ENCODE results near the gene CBLIF. TPM values are rescaled to one million over a fixed set of nuclear protein-coding genes. Genes with fewer than 3 reads are reported as not detected.

Gene CBLIF
- total and polyA plus RNA-seq, 2 experiments from 2014 or later, result not detected

DNA sequence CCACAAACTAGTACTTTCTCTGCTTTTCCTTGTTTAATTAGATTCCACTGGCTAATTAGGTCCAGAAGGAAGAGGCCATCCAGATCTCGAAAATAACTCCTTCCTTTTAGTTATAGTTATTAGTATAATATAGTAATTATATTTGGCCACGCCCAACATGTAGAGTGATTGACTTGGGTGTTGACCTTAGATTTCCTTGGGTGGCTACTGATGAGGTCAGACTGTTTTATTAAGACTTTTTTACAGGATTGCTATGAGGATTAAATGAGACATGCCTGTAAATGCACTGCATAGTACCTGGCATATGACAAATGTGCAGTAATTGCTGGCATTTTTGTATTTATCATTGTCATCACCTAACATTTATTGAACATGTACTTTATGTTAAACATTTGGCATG is 63.2 kb downstream of the CBLIF start:
- Histone ChIP-seq H3K4me3 (no peak overlapping the region), H3K79me2 (ENCODE audit: insufficient read depth) (no peaks in the 10 kb centered on the region), H2AFZ (no peak overlapping the region), H3K9me3 (ENCODE audit: low read depth) (no peaks in the 10 kb centered on the region), H3K9me2 (ENCODE audit: insufficient read depth) (no peaks in the 10 kb centered on the region), H3K4me2 (ENCODE audit: unreplicated experiment) (no peak overlapping the region), H3K4me1 (ENCODE audit: insufficient read depth) (peaks cover 9% of the 10 kb centered on the region), H3K27ac (no peak overlapping the region), H3K36me3 (ENCODE audit: low read depth) (no peaks in the 10 kb centered on the region), H4K20me1 (ENCODE audit: insufficient read depth) (no peaks in the 10 kb centered on the region), H3K27me3 (replicated peaks; ENCODE audit: insufficient read depth) (no peaks in the 10 kb centered on the region), H3F3A (ENCODE audit: insufficient read depth) (peaks cover 13% of the 10 kb centered on the region), H3K9ac (no peak overlapping the region)
- in situ Hi-C loops (cut with MboI), result no loop called here
- TF ChIP-seq EZH2 (IDR thresholded peaks at IDR 0.05; ENCODE audit: insufficient read depth, poor library complexity, severe bottlenecking), result no peak
- no peak for TF ChIP-seq EZH2phosphoT487 (IDR thresholded peaks at IDR 0.05; ENCODE audit: insufficient read depth, low read depth)
- DNase-seq, result no peak
- WGBS, 2 experiments (ENCODE audit: low coverage in 1 of 2, low lambda C conversion rate in 2 of 2, missing lambda C conversion rate in 2 of 2), result 51 to 56% methylated on average over 2 of the region's 2 CpGs

DNA sequence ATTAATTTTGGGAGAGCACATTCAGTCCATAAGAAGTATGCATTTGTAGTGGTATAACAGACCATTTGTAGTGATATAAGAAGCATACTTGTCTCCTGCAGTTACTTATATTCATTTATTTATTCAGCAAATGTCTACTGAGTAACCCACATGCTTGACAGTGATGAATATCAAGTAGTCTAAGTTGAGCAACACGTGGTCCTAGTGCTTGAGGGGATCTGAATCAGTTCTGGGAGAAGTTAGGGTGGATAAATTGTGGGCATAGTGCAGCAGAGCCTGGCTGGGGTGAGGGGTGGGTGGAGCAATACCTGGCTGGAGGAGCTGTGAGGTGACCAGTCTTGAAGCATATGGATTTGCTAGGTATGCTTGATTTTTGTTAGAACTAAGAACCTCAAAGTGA is 65.8 kb downstream of the CBLIF start:
- Histone ChIP-seq H3K9me2 (ENCODE audit: insufficient read depth) (no peaks in the 10 kb centered on the region), H3K36me3 (ENCODE audit: low read depth) (no peaks in the 10 kb centered on the region), H3K9ac (no peak overlapping the region), H3K27me3 (replicated peaks; ENCODE audit: insufficient read depth) (no peaks in the 10 kb centered on the region), H3K27ac (no peak overlapping the region), H4K20me1 (ENCODE audit: insufficient read depth) (no peaks in the 10 kb centered on the region), H3K79me2 (ENCODE audit: insufficient read depth) (no peaks in the 10 kb centered on the region), H3K4me3 (no peak overlapping the region), H3F3A (ENCODE audit: insufficient read depth) (no peaks in the 10 kb centered on the region), H3K9me3 (ENCODE audit: low read depth) (no peaks in the 10 kb centered on the region), H2AFZ (no peak overlapping the region), H3K4me2 (ENCODE audit: unreplicated experiment) (no peak overlapping the region), H3K4me1 (ENCODE audit: insufficient read depth) (peaks cover 7% of the 10 kb centered on the region; the same call in 1 of the 2 replicates)
- in situ Hi-C loops (cut with MboI), result no loop called here
- 9 to 22% methylated on average over 1 of the region's 1 CpG for WGBS, 2 experiments (ENCODE audit: low coverage in 1 of 2, low lambda C conversion rate in 2 of 2, missing lambda C conversion rate in 2 of 2)
- TF ChIP-seq EZH2phosphoT487 (IDR thresholded peaks at IDR 0.05; ENCODE audit: insufficient read depth, low read depth), result no peak
- no peak for TF ChIP-seq EZH2 (IDR thresholded peaks at IDR 0.05; ENCODE audit: insufficient read depth, poor library complexity, severe bottlenecking)
- no peak for DNase-seq

Other genes starting within 250 kb of the CBLIF start
- 17.2 and 26.4 TPM in 2 replicates for gene OSBP, start 229.7 kb downstream of the CBLIF start, total RNA-seq (2014; rRNA removed; shearing (Covaris generic))
- gene OSBP, start 229.7 kb downstream of the CBLIF start, polyA plus RNA-seq (2016; fragmentation: Nextera tagmentation; extraction: Ambion mirVana), result 10.7 and 12.8 TPM in 2 replicates
- 9.6 and 12.5 TPM in 2 replicates for gene PATL1, start 176.5 kb downstream of the CBLIF start, total RNA-seq (2014; rRNA removed; shearing (Covaris generic))
- 8.5 and 10.7 TPM in 2 replicates for gene PATL1, start 176.5 kb downstream of the CBLIF start, polyA plus RNA-seq (2016; fragmentation: Nextera tagmentation; extraction: Ambion mirVana)
- not detected in 2 replicates for gene OR10V1, start 131.7 kb downstream of the CBLIF start, total RNA-seq (2014; rRNA removed; shearing (Covaris generic))
- gene OR10V1, start 131.7 kb downstream of the CBLIF start, polyA plus RNA-seq (2016; fragmentation: Nextera tagmentation; extraction: Ambion mirVana), result not detected in 2 replicates
- 9.3 and 10.5 TPM in 2 replicates for gene STX3, start 90.1 kb downstream of the CBLIF start, total RNA-seq (2014; rRNA removed; shearing (Covaris generic))
- gene STX3, start 90.1 kb downstream of the CBLIF start, polyA plus RNA-seq (2016; fragmentation: Nextera tagmentation; extraction: Ambion mirVana), result 5.6 and 6.3 TPM in 2 replicates
- 43.6 and 49.3 TPM in 2 replicates for gene MRPL16, start 34.7 kb downstream of the CBLIF start, total RNA-seq (2014; rRNA removed; shearing (Covaris generic))
- 65.1 and 67.4 TPM in 2 replicates for gene MRPL16, start 34.7 kb downstream of the CBLIF start, polyA plus RNA-seq (2016; fragmentation: Nextera tagmentation; extraction: Ambion mirVana)
- gene TCN1, start 21.0 kb upstream of the CBLIF start, total RNA-seq (2014; rRNA removed; shearing (Covaris generic)), result not detected in 2 replicates
- gene TCN1, start 21.0 kb upstream of the CBLIF start, polyA plus RNA-seq (2016; fragmentation: Nextera tagmentation; extraction: Ambion mirVana), result not detected in 2 replicates
- gene OOSP3, start 33.3 kb upstream of the CBLIF start, total RNA-seq (2014; rRNA removed; shearing (Covaris generic)), result not detected in 2 replicates
- gene OOSP3, start 33.3 kb upstream of the CBLIF start, polyA plus RNA-seq (2016; fragmentation: Nextera tagmentation; extraction: Ambion mirVana), result not detected in 2 replicates
- gene OOSP1, start 92.9 kb upstream of the CBLIF start, total RNA-seq (2014; rRNA removed; shearing (Covaris generic)), result not detected in 2 replicates
- gene OOSP1, start 92.9 kb upstream of the CBLIF start, polyA plus RNA-seq (2016; fragmentation: Nextera tagmentation; extraction: Ambion mirVana), result not detected in 2 replicates
- not detected in 2 replicates for gene OOSP4A, start 118.5 kb upstream of the CBLIF start, total RNA-seq (2014; rRNA removed; shearing (Covaris generic))
- gene OOSP4A, start 118.5 kb upstream of the CBLIF start, polyA plus RNA-seq (2016; fragmentation: Nextera tagmentation; extraction: Ambion mirVana), result not detected in 2 replicates
- not detected in 2 replicates for gene OOSP4B, start 171.7 kb upstream of the CBLIF start, total RNA-seq (2014; rRNA removed; shearing (Covaris generic))
- gene OOSP4B, start 171.7 kb upstream of the CBLIF start, polyA plus RNA-seq (2016; fragmentation: Nextera tagmentation; extraction: Ambion mirVana), result not detected in 2 replicates
- gene OOSP2, start 194.9 kb upstream of the CBLIF start, total RNA-seq (2014; rRNA removed; shearing (Covaris generic)), result not detected in 2 replicates
- not detected in 2 replicates for gene OOSP2, start 194.9 kb upstream of the CBLIF start, polyA plus RNA-seq (2016; fragmentation: Nextera tagmentation; extraction: Ambion mirVana)
- gene MS4A3, start 211.2 kb upstream of the CBLIF start, total RNA-seq (2014; rRNA removed; shearing (Covaris generic)), result not detected in 2 replicates
- gene MS4A3, start 211.2 kb upstream of the CBLIF start, polyA plus RNA-seq (2016; fragmentation: Nextera tagmentation; extraction: Ambion mirVana), result not detected in 2 replicates
- gene MS4A2, start 243.2 kb upstream of the CBLIF start, total RNA-seq (2014; rRNA removed; shearing (Covaris generic)), result not detected in 2 replicates
- gene MS4A2, start 243.2 kb upstream of the CBLIF start, polyA plus RNA-seq (2016; fragmentation: Nextera tagmentation; extraction: Ambion mirVana), result not detected in 2 replicates

Data from GM23248 (cell line).